Bronchial epithelial cell (primary cell): ENCODE measurements around the gene TMEM140. TPM values are rescaled to one million over a fixed set of nuclear protein-coding genes. Genes with fewer than 3 reads are reported as not detected.
A peak's percentile ranks its signal among the peaks of the same experiment; 100 is the strongest.

Experiments used
- DNase-seq: peaks from one replicate; pipeline ENCODE4 v3.0.0-alpha.2; 2010; ENCODE audit warnings: low read depth
- FAIRE-seq: peaks from 2 replicates; lab custom pipeline; 2011; peaks lifted over from hg19 to GRCh38; lab: Jason Lieb, UNC
- H3K27me3 ChIP-seq: 2 replicates; pipeline ENCODE4 v1.5.1; 2011; ENCODE audit warnings: low read length; ENCODE audit not compliant: control insufficient read depth, insufficient read depth
- H3K36me3 ChIP-seq: 2 replicates; pipeline ENCODE4 v1.5.1; 2011; ENCODE audit warnings: low read length; ENCODE audit not compliant: control insufficient read depth, insufficient read depth
- H3K4me3 ChIP-seq: 2 replicates; pipeline ENCODE4 v1.5.1; 2011; ENCODE audit warnings: mild to moderate bottlenecking, low read depth, low read length, control low read depth
- CTCF ChIP-seq: IDR thresholded peaks from 2 replicates; pipeline ENCODE4 v1.5.1; 2011; ENCODE audit warnings: mild to moderate bottlenecking, moderate library complexity, low read length, control low read depth, inconsistent platforms; ENCODE audit not compliant: insufficient read depth, severe bottlenecking
- total RNA-seq: library from RNA; depleted of rRNA; stranded (reverse); fragments of >200 nt; gene quantifications from 2 replicates; pipeline ENCODE4 v1.2.1, GENCODE V29; 2014

Gene TMEM140
- total RNA-seq, 1 donor from 2014 or later = 0.53 TPM

- H3K27me3 ChIP-seq = no peaks in the 10 kb centered on the region
- H3K4me3 ChIP-seq = no peak overlapping the region
- FAIRE-seq (no peak), DNase-seq (peak; percentile 51)
- TF ChIP-seq CTCF = no peak
- H3K36me3 ChIP-seq = peaks cover 27% of the 10 kb centered on the region
Measured at GRCh38 chr7:135200821-135201331, 53.0 kb downstream of the TMEM140 start.

- H3K36me3 ChIP-seq = peaks cover 27% of the 10 kb centered on the region
- H3K4me3 ChIP-seq = no peak overlapping the region
- no peak for DNase-seq
- TF ChIP-seq CTCF = no peak
- FAIRE-seq = no peak
- no peaks in the 10 kb centered on the region for H3K27me3 ChIP-seq
Measured at GRCh38 chr7:135201350-135201749, 53.5 kb downstream of the TMEM140 start.

- no peak for TF ChIP-seq CTCF
- Histone ChIP-seq H3K4me3 (no peak overlapping the region), H3K27me3 (no peaks in the 10 kb centered on the region), H3K36me3 (peaks cover 17% of the 10 kb centered on the region)
- no peak for DNase-seq
- no peak for FAIRE-seq
Measured at GRCh38 chr7:135204341-135204749, 56.5 kb downstream of the TMEM140 start.

DNA sequence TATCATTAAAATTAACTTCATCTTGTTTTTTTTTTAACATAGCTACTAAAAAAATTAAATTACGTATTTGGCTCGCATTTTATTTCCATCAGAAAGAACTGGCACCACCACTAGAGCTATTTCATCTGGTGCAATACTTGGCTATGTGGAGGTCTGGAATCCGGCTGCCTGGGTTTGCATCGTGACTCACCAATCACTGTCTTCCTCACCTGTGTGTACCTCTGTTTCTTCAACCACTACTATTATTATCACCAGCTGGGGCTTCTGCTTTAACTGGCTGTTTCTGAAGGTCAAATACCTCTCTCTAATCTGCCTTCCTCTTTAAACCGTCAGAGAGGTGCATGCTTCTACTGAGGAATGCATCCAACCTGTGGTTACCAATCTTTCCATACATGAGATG, 57.0 kb downstream of the TMEM140 start:
- Histone ChIP-seq H3K36me3 (peaks cover 15% of the 10 kb centered on the region), H3K27me3 (no peaks in the 10 kb centered on the region), H3K4me3 (no peak overlapping the region)
- no peak for TF ChIP-seq CTCF
- FAIRE-seq (no peak), DNase-seq (peak; percentile 68)

DNA sequence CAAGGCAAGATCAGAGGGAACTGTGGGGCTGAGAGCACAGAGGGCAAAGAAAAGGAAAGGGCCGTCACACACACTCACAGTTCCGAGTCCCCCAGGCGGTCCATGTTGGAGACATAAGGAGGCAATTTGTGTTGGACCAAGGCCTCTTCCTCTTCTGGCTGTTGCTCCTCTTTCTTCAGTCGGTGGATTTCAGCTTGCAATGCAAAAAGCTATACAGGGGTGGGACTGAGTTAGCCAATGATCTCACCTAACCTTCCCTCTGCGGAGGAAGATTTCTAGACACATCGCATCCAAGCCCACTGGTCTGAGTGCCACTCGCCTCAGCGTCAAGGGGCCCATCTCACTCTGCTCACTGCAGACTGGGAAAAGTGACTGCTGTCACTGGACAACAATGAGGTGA, 58.0 kb downstream of the TMEM140 start:
- no peak for FAIRE-seq
- DNase-seq = no peak
- H3K4me3 ChIP-seq = no peak overlapping the region
- H3K36me3 ChIP-seq = peaks cover 14% of the 10 kb centered on the region
- H3K27me3 ChIP-seq = no peaks in the 10 kb centered on the region
- no peak for TF ChIP-seq CTCF

GRCh38 chr7:135206941-135207391, 59.1 kb downstream of the TMEM140 start:
- no peak for FAIRE-seq
- H3K4me3 ChIP-seq = no peak overlapping the region
- no peak for TF ChIP-seq CTCF
- H3K27me3 ChIP-seq = no peaks in the 10 kb centered on the region
- DNase-seq = no peak
- H3K36me3 ChIP-seq = peaks cover 12% of the 10 kb centered on the region
